GM12872 (cell line): ENCODE data around the gene SIPA1L3.

Experiments used
- TF ChIP-seq, protein P1 (sequence below): IDR thresholded peaks from 3 replicates; pipeline ENCODE4 v1.5.1; 2011; ENCODE audit warnings: low read depth, mild to moderate bottlenecking, low read length, moderate library complexity; ENCODE audit not compliant: insufficient read depth

SIPA1L3 gene

DNA sequence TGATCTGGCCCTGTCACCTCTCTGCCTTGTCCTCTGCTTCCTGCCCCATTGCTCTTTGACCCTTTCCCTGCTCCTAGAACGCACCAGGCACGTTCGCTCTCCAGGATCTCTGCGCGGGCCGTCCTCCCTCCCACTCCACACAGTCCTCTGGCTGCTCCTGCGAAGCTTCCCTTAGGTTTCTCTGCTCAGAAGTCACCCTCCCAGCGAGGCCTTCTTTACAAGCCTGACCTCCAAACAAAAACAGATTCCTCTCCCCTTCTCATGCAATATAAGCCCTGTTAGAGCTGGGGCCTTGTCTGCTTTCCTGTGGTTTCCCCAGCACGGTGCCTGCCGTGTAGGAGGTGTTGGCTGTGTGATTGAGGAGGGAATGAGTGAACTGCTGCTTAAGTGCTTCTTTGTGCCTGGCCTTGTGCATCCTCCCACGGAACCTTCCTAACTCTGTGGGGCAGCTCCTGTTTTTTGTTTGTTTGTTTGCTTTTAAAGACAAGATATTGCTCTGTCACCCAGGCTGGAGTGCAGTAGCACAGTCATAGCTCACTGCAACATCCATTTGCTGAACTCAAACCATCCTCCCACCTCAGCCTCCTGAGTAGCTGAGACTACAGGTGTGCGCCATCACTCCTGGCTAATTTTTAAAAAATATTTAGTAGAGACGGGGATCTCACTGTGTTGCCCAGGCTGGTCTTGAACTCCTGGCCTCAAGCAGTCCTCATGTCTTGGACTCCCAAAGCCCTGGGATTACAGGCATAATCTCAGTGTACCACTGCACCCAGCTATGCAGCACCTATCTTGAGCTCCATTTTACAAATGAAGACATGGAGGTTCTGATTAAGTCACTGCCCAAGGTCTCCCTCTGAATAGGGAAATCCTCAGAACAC is 82.0 kb downstream of the SIPA1L3 start:
- TF ChIP-seq, protein P1, sequence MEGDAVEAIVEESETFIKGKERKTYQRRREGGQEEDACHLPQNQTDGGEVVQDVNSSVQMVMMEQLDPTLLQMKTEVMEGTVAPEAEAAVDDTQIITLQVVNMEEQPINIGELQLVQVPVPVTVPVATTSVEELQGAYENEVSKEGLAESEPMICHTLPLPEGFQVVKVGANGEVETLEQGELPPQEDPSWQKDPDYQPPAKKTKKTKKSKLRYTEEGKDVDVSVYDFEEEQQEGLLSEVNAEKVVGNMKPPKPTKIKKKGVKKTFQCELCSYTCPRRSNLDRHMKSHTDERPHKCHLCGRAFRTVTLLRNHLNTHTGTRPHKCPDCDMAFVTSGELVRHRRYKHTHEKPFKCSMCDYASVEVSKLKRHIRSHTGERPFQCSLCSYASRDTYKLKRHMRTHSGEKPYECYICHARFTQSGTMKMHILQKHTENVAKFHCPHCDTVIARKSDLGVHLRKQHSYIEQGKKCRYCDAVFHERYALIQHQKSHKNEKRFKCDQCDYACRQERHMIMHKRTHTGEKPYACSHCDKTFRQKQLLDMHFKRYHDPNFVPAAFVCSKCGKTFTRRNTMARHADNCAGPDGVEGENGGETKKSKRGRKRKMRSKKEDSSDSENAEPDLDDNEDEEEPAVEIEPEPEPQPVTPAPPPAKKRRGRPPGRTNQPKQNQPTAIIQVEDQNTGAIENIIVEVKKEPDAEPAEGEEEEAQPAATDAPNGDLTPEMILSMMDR: no peak

DNA sequence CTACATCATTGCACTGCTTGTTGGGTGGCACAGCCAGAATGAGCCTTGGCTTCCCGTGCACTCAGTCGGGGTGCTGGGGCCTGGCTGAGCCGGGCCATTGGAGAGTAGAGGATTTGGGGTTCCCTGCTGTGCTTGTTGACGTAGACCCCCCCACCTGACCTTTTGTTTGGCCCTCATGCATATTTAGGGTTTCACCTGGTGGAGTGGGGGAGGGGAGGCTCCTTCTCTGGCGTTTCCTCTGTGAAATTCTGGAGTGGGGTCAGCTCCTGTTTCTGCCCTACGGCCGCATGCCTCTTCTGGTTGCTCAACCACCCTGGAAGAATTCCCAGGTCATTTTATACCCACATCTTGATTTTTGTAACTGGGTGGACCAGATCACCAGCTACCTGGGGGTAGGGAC is 82.8 kb downstream of the SIPA1L3 start:
- TF ChIP-seq, protein P1: no peak

- TF ChIP-seq, protein P1: no peak
Measured at GRCh38 chr19:37990362-37990761, 83.4 kb downstream of the SIPA1L3 start.

DNA sequence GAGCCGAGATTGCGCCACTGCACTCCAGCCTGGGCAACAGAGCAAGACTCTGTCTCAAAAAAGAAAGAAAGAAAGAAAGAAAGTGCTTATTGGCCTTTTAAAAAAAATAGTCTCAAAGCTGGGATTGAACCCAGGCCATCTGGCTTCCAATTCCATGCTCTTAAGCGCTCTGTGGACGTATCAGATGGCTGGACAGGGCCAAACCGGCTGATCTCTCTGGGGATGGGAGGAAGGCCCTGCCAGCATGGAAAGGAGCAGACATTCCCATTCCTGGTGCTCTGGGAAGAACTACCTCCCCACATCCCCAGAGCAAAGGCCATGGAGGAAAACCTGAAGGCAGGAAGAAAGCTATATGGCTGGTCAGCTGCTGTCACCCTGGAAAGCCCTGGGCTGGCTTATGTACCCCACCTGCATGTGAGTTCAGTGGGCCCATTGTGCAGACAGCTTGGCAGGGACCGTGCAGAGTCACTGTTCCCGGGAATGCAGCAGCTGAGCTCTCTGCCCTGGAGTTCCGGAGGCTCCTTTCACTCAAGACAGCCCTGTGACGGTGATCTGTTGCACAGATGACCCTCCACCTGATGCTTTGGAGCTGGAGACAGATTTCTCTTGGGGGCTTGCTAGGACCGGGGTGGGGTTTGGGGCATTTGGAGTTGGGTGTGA is 84.3 kb downstream of the SIPA1L3 start:
- TF ChIP-seq, protein P1: no peak

DNA sequence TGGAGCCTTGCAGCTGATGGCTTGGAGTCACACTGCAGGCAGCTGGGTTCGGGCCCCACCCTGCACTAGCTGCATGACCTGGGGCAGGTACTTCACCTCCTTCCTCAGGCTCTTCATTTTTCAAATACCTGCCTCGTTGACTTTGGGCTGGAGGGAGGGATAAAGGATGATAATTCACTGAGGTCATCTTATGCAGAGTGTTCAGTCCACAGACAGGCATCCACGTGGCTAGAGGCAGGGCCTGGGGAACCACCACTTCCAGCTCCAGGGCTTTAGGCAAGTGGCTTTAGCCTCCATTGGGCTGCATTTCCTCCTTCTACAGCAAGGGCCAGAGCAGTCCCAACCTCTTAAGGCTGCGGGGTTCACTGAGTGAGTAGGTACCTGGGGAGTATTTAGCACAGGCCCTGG is 84.8 kb downstream of the SIPA1L3 start:
- TF ChIP-seq, protein P1: no peak

DNA sequence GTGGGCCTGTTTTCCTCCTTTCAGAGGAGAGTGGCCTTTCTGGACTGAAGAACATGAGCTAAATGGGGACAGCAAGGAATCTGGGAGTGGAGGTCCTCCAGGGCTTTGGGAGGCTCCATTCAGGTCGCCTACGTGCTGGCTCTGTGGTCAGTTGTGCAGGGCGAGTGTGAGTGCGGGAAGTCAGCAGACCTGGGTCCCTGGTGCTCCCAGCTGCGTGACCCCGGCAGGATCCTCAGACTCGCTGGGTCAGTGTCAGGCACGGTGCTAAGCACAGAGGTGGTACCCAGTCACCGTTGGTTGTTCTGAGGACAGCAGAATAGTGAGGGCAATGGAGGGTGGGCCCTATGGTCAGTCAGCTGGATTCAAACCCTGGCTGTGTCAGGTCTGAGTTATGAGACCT is 85.8 kb downstream of the SIPA1L3 start:
- TF ChIP-seq, protein P1: no peak

- TF ChIP-seq, protein P1: no peak
Measured at GRCh38 chr19:37994823-37995130, 87.8 kb downstream of the SIPA1L3 start.
